Neural cell (in vitro differentiated cells): ENCODE data around the gene AQP9. TPM values are rescaled to one million over a fixed set of nuclear protein-coding genes. Genes with fewer than 3 reads are reported as not detected.

ENCODE experiments used
- H2AFZ ChIP-seq: fragments of 200-600, 300-800 bp; sonication (generic), shearing (Covaris generic); 2 replicates; pipeline ENCODE4 v1.6.0; 2014; ENCODE audit warnings: low read depth, mild to moderate bottlenecking, antibody characterized with exemption, low read length, moderate library complexity
- H3F3A ChIP-seq: fragments of 200-600 bp; shearing (Covaris generic); 2 replicates; pipeline ENCODE4 v1.6.1; 2016; ENCODE audit warnings: mild to moderate bottlenecking, moderate library complexity, mixed read lengths, antibody characterized with exemption, low read length; ENCODE audit not compliant: insufficient read depth, poor library complexity, severe bottlenecking
- H3K27ac ChIP-seq: fragments of 200-600, 300-800 bp; sonication (generic), shearing (Covaris generic); 2 replicates; pipeline ENCODE4 v1.5.1; 2014; ENCODE audit warnings: mild to moderate bottlenecking, low read length, moderate library complexity
- H3K27me3 ChIP-seq: fragments of 300-800, 200-600 bp; sonication (generic), shearing (Covaris generic); 2 replicates; pipeline ENCODE4 v1.6.0; 2014; ENCODE audit warnings: mild to moderate bottlenecking, low read depth, low read length, moderate library complexity; ENCODE audit not compliant: insufficient read depth
- H3K36me3 ChIP-seq: fragments of 300-800, 200-600 bp; sonication (generic), shearing (Covaris generic); 2 replicates; pipeline ENCODE4 v1.5.1; 2014; ENCODE audit warnings: mild to moderate bottlenecking, antibody characterized with exemption, low read length, moderate library complexity; ENCODE audit not compliant: insufficient read depth
- H3K4me2 ChIP-seq: fragments of 300-800, 200-600 bp; sonication (generic), shearing (Covaris generic); 2 replicates; pipeline ENCODE4 v1.6.0; 2014; ENCODE audit warnings: mild to moderate bottlenecking, low read length
- H3K4me3 ChIP-seq: fragments of 300-800, 200-600 bp; sonication (generic), shearing (Covaris generic); 2 replicates; pipeline ENCODE4 v1.5.1; 2014; ENCODE audit warnings: mild to moderate bottlenecking, low read length, moderate library complexity
- H3K79me2 ChIP-seq: fragments of 200-600 bp; shearing (Covaris generic); replicated peaks from 2 replicates; pipeline ENCODE4 v1.6.0; 2014; ENCODE audit warnings: mild to moderate bottlenecking, low read length, moderate library complexity; ENCODE audit not compliant: insufficient read depth
- H3K9ac ChIP-seq: fragments of 300-800, 200-600 bp; sonication (generic), shearing (Covaris generic); 2 replicates; pipeline ENCODE4 v1.6.1; 2016; ENCODE audit warnings: mild to moderate bottlenecking, low read length, mixed read lengths
- H3K9me2 ChIP-seq: fragments of 200-600 bp; shearing (Covaris generic); 2 replicates; pipeline ENCODE4 v1.6.1; 2016; ENCODE audit warnings: mild to moderate bottlenecking, low read length, mixed read lengths; ENCODE audit not compliant: insufficient read depth
- H3K9me3 ChIP-seq: fragments of 200-600, 300-800 bp; sonication (generic), shearing (Covaris generic); 2 replicates; pipeline ENCODE4 v1.6.1; 2016; ENCODE audit warnings: mild to moderate bottlenecking, mixed run types, low read length, moderate library complexity, mixed read lengths
- H4K20me1 ChIP-seq: fragments of 200-600 bp; shearing (Covaris generic); 2 replicates; pipeline ENCODE4 v1.6.1; 2016; ENCODE audit warnings: mild to moderate bottlenecking, mixed run types; ENCODE audit not compliant: insufficient read depth
- EP300 ChIP-seq: fragments of 450-650 bp; conservative IDR thresholded peaks from 2 replicates; pipeline ENCODE4 v1.6.1; 2014; ENCODE audit warnings: antibody characterized with exemption, mild to moderate bottlenecking, moderate library complexity; ENCODE audit not compliant: poor library complexity, severe bottlenecking
- EZH2 ChIP-seq: fragments of 200-600, 300-800 bp; shearing (Covaris generic), sonication (generic); IDR thresholded peaks from 2 replicates; pipeline ENCODE4 v1.6.1; 2014; ENCODE audit warnings: antibody characterized with exemption, low read length, borderline replicate concordance, mild to moderate bottlenecking; ENCODE audit not compliant: insufficient read depth, poor library complexity, severe bottlenecking
- MXI1 ChIP-seq: fragments of 450-650 bp; conservative IDR thresholded peaks from 2 replicates; pipeline ENCODE4 v1.6.1; 2014; ENCODE audit warnings: antibody characterized with exemption, mild to moderate bottlenecking; ENCODE audit not compliant: poor library complexity, severe bottlenecking
- POLR2AphosphoS5 ChIP-seq: IDR thresholded peaks from 2 replicates; pipeline ENCODE4 v1.6.1; 2012
- RAD21 ChIP-seq: fragments of 450-650 bp; conservative IDR thresholded peaks from 2 replicates; pipeline ENCODE4 v1.6.1; 2014; ENCODE audit warnings: antibody characterized with exemption, mild to moderate bottlenecking, moderate library complexity
- SMC3 ChIP-seq: fragments of 450-650 bp; conservative IDR thresholded peaks from 2 replicates; pipeline ENCODE4 v1.6.1; 2014; ENCODE audit warnings: antibody characterized with exemption, mild to moderate bottlenecking, moderate library complexity; ENCODE audit not compliant: poor library complexity
- TAF1 ChIP-seq: IDR thresholded peaks from 2 replicates; pipeline ENCODE4 v1.6.1; 2012; ENCODE audit warnings: low read depth
- polyA plus RNA-seq: library from polyadenylated mRNA; depleted of rRNA; stranded (reverse); fragments of >200 nt; gene quantifications from 2 replicates; pipeline ENCODE4 v1.2.3, GENCODE V29; 2014
- TF ChIP-seq, protein P1 (sequence below): fragments of 450-650 bp; IDR thresholded peaks from 2 replicates; pipeline ENCODE4 v1.5.1; 2014; ENCODE audit warnings: antibody characterized with exemption, mild to moderate bottlenecking, moderate library complexity; ENCODE audit not compliant: poor library complexity, severe bottlenecking
- TF ChIP-seq, protein P2 (sequence below): IDR thresholded peaks from 2 replicates; pipeline ENCODE4 v1.6.1; 2012; ENCODE audit warnings: borderline replicate concordance

The AQP9 gene
- polyA plus RNA-seq, 1 donor from 2014 or later = not detected

DNA sequence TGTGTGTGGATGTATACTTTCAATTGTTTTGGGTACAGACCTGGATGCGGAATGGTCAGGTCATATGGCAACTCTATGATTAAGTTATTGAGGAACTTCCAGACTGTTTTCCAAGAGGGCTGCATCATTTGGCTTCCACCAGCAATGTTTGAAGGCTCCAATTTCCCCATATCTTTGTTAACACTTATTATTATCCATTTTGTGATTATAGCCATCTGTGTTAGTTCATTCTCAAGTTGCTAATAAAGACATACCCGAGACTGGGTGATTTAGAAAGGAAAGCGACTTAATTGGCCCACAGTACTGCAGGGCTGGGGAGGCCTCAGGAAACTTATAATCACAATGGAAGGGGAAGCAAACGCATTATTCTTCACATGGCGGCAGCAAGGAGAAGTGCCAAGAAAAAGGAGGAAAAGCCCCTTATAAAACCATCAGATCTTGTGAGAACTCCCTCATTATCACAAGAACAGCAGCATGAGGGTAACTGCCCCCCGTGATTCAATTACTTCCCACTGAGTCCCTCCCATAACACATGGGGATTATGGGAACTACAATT is 41.6 kb upstream of the AQP9 start:
- TF ChIP-seq SMC3 = no peak
- TF ChIP-seq EZH2 = no peak
- no peak for TF ChIP-seq RAD21

DNA sequence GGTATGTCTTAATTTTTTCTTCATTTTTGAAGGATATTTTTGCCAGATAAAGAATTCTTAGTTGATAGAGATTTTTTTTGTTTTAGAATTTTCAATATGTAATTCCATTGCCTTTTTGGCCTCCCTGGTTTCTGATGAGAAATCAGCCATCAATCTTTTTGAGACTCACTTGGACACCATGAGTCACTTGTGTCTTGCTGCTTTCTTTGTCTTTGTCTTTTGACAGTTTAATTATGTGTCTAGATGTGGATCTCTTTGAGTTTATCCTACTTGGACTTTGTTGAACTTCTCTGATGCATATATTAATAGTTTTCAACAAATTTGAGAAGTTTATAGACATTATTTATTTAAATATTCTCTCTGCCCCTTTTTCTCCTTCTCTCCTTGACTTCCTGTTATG is 34.7 kb upstream of the AQP9 start:
- Histone ChIP-seq H3K9ac (no peak overlapping the region), H3K9me2 (no peaks in the 10 kb centered on the region), H4K20me1 (no peaks in the 10 kb centered on the region), H3K27me3 (no peaks in the 10 kb centered on the region), H3K4me2 (no peak overlapping the region), H2AFZ (no peak overlapping the region), H3K9me3 (no peaks in the 10 kb centered on the region), H3K79me2 (no peaks in the 10 kb centered on the region), H3K27ac (no peak overlapping the region), H3F3A (no peaks in the 10 kb centered on the region), H3K36me3 (no peaks in the 10 kb centered on the region), H3K4me3 (no peak overlapping the region)
- TF ChIP-seq TAF1 (no peak), EP300 (no peak), RAD21 (no peak), MXI1 (no peak), EZH2 (no peak), POLR2AphosphoS5 (no peak), SMC3 (no peak)
- TF ChIP-seq, protein P1, sequence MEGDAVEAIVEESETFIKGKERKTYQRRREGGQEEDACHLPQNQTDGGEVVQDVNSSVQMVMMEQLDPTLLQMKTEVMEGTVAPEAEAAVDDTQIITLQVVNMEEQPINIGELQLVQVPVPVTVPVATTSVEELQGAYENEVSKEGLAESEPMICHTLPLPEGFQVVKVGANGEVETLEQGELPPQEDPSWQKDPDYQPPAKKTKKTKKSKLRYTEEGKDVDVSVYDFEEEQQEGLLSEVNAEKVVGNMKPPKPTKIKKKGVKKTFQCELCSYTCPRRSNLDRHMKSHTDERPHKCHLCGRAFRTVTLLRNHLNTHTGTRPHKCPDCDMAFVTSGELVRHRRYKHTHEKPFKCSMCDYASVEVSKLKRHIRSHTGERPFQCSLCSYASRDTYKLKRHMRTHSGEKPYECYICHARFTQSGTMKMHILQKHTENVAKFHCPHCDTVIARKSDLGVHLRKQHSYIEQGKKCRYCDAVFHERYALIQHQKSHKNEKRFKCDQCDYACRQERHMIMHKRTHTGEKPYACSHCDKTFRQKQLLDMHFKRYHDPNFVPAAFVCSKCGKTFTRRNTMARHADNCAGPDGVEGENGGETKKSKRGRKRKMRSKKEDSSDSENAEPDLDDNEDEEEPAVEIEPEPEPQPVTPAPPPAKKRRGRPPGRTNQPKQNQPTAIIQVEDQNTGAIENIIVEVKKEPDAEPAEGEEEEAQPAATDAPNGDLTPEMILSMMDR = no peak
- TF ChIP-seq, protein P2, sequence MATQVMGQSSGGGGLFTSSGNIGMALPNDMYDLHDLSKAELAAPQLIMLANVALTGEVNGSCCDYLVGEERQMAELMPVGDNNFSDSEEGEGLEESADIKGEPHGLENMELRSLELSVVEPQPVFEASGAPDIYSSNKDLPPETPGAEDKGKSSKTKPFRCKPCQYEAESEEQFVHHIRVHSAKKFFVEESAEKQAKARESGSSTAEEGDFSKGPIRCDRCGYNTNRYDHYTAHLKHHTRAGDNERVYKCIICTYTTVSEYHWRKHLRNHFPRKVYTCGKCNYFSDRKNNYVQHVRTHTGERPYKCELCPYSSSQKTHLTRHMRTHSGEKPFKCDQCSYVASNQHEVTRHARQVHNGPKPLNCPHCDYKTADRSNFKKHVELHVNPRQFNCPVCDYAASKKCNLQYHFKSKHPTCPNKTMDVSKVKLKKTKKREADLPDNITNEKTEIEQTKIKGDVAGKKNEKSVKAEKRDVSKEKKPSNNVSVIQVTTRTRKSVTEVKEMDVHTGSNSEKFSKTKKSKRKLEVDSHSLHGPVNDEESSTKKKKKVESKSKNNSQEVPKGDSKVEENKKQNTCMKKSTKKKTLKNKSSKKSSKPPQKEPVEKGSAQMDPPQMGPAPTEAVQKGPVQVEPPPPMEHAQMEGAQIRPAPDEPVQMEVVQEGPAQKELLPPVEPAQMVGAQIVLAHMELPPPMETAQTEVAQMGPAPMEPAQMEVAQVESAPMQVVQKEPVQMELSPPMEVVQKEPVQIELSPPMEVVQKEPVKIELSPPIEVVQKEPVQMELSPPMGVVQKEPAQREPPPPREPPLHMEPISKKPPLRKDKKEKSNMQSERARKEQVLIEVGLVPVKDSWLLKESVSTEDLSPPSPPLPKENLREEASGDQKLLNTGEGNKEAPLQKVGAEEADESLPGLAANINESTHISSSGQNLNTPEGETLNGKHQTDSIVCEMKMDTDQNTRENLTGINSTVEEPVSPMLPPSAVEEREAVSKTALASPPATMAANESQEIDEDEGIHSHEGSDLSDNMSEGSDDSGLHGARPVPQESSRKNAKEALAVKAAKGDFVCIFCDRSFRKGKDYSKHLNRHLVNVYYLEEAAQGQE = no peak

More for the DNA sequence above, 41.6 kb upstream of the AQP9 start:
- H3K27me3 ChIP-seq = no peaks in the 10 kb centered on the region
- no peaks in the 10 kb centered on the region for H3K36me3 ChIP-seq
- no peaks in the 10 kb centered on the region for H4K20me1 ChIP-seq
- H3K9me2 ChIP-seq = no peaks in the 10 kb centered on the region
- H3F3A ChIP-seq = no peaks in the 10 kb centered on the region
- H3K27ac ChIP-seq = no peak overlapping the region
- H3K9ac ChIP-seq = no peak overlapping the region
- H3K79me2 ChIP-seq = no peaks in the 10 kb centered on the region
- no peak overlapping the region for H2AFZ ChIP-seq
- H3K4me2 ChIP-seq = no peak overlapping the region
- no peak overlapping the region for H3K4me3 ChIP-seq
- no peaks in the 10 kb centered on the region for H3K9me3 ChIP-seq
